Muscle of leg (tissue), 11 donors: ENCODE measurements around the gene KDM5A. TPM values are rescaled to one million over a fixed set of nuclear protein-coding genes. Genes with fewer than 3 reads are reported as not detected.
"Not testable (repeated sequence)": the region's sequence is repeated elsewhere in the genome, so short reads cannot be mapped to it uniquely, and the experiment has no call there.

Source experiments
- DNase-seq: peaks from one replicate; pipeline ENCODE4 v3.0.0; 2013
- H3K27ac ChIP-seq: one replicate; pipeline ENCODE4 v1.5.1; 2013; ENCODE audit warnings: mild to moderate bottlenecking, low read length, control low read depth
- H3K27me3 ChIP-seq: one replicate; pipeline ENCODE4 v1.6.1; 2013; ENCODE audit warnings: low read length; ENCODE audit not compliant: control insufficient read depth, insufficient read depth
- H3K36me3 ChIP-seq: one replicate; pipeline ENCODE4 v1.6.1; 2013; ENCODE audit warnings: low read length; ENCODE audit not compliant: control insufficient read depth, insufficient read depth
- H3K4me1 ChIP-seq: one replicate; pipeline ENCODE4 v1.6.1; 2013; ENCODE audit warnings: low read length; ENCODE audit not compliant: control insufficient read depth, insufficient read depth
- H3K4me3 ChIP-seq: one replicate; pipeline ENCODE4 v1.5.1; 2013; ENCODE audit warnings: low read length, control low read depth
- H3K9me3 ChIP-seq: replicated peaks from 2 replicates; pipeline ENCODE4 v1.6.1; 2013; ENCODE audit warnings: low read depth, low read length; ENCODE audit not compliant: control insufficient read depth
- WGBS: methylation state at CpG from one replicate; pipeline ENCODE4 v1.1.5; 2013; ENCODE audit warnings: missing lambda C conversion rate; ENCODE audit not compliant: insufficient coverage; 5-methylcytosine and 5-hydroxymethylcytosine counted together
- polyA plus RNA-seq, 8 donors: library from polyadenylated mRNA; unstranded; fragments of 120-200 nt; gene quantifications; one replicate each; pipeline versions ENCODE4 v1.2.1 to v1.2.3, GENCODE V29; 2013; ENCODE audit warnings: inconsistent platforms in 1 of 8, low replicate concordance in 1 of 8; ENCODE audit not compliant: insufficient read length in 8 of 8, insufficient read depth in 1 of 8
- total RNA-seq: library from RNA; stranded (reverse); fragments of 120-200 nt; gene quantifications from one replicate; pipeline ENCODE4 v1.2.4, GENCODE V29; 2013

KDM5A gene
- total and polyA plus RNA-seq, 9 donors: 15.8 to 36.8 (median 22.9) TPM

GRCh38 chr12:235967-236366, 153.2 kb downstream of the KDM5A start:
- H3K4me1 ChIP-seq: peaks cover 31% of the 10 kb centered on the region
- H3K9me3 ChIP-seq: peaks cover 12% of the 10 kb centered on the region
- WGBS: 64% methylated on average over 2 of the region's 4 CpGs
- H3K4me3 ChIP-seq, DNase-seq, H3K27ac ChIP-seq, H3K27me3 ChIP-seq, H3K36me3 ChIP-seq: not testable (repeated sequence)

GRCh38 chr12:234891-235415, 154.2 kb downstream of the KDM5A start:
- H3K36me3 ChIP-seq: no peaks in the 10 kb centered on the region
- H3K4me1 ChIP-seq: peaks cover 34% of the 10 kb centered on the region
- DNase-seq: no peak
- no peak overlapping the region for H3K4me3 ChIP-seq
- no peaks in the 10 kb centered on the region for H3K27me3 ChIP-seq
- H3K27ac ChIP-seq: no peak overlapping the region
- WGBS: 97% methylated on average over 8 of the region's 10 CpGs
- peaks cover 12% of the 10 kb centered on the region for H3K9me3 ChIP-seq

GRCh38 chr12:234019-234418, 155.1 kb downstream of the KDM5A start:
- peaks cover 34% of the 10 kb centered on the region for H3K4me1 ChIP-seq
- H3K27ac ChIP-seq: peak overlapping the region; percentile 85
- no peaks in the 10 kb centered on the region for H3K36me3 ChIP-seq
- WGBS: 83% methylated on average over 2 of the region's 7 CpGs
- DNase-seq: no peak
- no peaks in the 10 kb centered on the region for H3K27me3 ChIP-seq
- no peak overlapping the region for H3K4me3 ChIP-seq
- peaks cover 12% of the 10 kb centered on the region for H3K9me3 ChIP-seq

DNA sequence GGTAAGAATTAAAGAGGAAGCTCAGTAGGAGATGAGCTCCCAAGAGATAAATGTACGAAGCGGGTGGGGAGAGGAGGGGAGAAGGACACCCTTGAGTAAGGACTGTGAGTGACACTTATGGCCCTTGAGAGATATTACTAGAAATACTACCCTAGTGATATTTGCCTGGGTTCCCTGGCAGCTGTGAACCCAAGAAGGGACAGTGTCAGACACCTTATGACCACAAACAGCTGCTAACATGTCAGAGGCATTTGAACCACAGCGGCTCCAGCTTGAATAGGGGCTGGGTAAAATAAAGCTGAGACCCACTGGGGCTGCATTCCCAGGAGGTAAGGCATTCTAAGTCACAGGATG, 155.5 kb downstream of the KDM5A start:
- H3K27me3 ChIP-seq: no peaks in the 10 kb centered on the region
- H3K36me3 ChIP-seq: no peaks in the 10 kb centered on the region
- peak; percentile 48 for DNase-seq
- H3K4me1 ChIP-seq: peaks cover 35% of the 10 kb centered on the region
- H3K9me3 ChIP-seq: peaks cover 12% of the 10 kb centered on the region
- WGBS: no CpG with 5 or more reads among the region's 3 CpGs
- no peak overlapping the region for H3K4me3 ChIP-seq
- peak overlapping the region; percentile 85 for H3K27ac ChIP-seq

GRCh38 chr12:232731-233614, 156.1 kb downstream of the KDM5A start:
- Histone ChIP-seq H3K4me1 (peaks cover 36% of the 10 kb centered on the region), H3K27me3 (no peaks in the 10 kb centered on the region), H3K4me3 (no peak overlapping the region), H3K27ac (peak overlapping the region; percentile 85), H3K9me3 (peaks cover 12% of the 10 kb centered on the region), H3K36me3 (no peaks in the 10 kb centered on the region)
- DNase-seq: peak; percentile 68
- 32% methylated on average over 16 of the region's 19 CpGs for WGBS

GRCh38 chr12:230925-231671, 158.0 kb downstream of the KDM5A start:
- Histone ChIP-seq H3K36me3 (no peaks in the 10 kb centered on the region), H3K9me3 (peaks cover 4% of the 10 kb centered on the region), H3K4me3 (no peak overlapping the region), H3K27me3 (peaks cover 3% of the 10 kb centered on the region), H3K27ac (no peak overlapping the region), H3K4me1 (peaks cover 36% of the 10 kb centered on the region)
- no peak for DNase-seq
- WGBS: 51% methylated on average over 9 of the region's 14 CpGs

Other genes with a start within 250 kb of the KDM5A start
- gene SLC6A12, start 175.2 kb downstream of the KDM5A start, total RNA-seq: 0.40 TPM
- 1 to 10 TPM in 3 of 8 donors, under 1 TPM in 5; 0.25 to 1.6 (median 0.41) TPM for gene SLC6A12, start 175.2 kb downstream of the KDM5A start, polyA plus RNA-seq
- 2.4 TPM for gene SLC6A13, start 126.5 kb downstream of the KDM5A start, total RNA-seq
- 1 to 10 TPM in 7 of 8 donors, under 1 TPM in 1; 0.77 to 7.5 (median 3.3) TPM for gene SLC6A13, start 126.5 kb downstream of the KDM5A start, polyA plus RNA-seq
- 7.4 TPM for gene CCDC77, start 12.3 kb upstream of the KDM5A start, total RNA-seq
- 10 to 100 TPM in 3 of 8 donors, 1 to 10 TPM in 5; 7.4 to 11.0 (median 9.5) TPM for gene CCDC77, start 12.3 kb upstream of the KDM5A start, polyA plus RNA-seq
- 6.0 TPM for gene B4GALNT3, start 70.6 kb upstream of the KDM5A start, total RNA-seq
- gene B4GALNT3, start 70.6 kb upstream of the KDM5A start, polyA plus RNA-seq: 10 to 100 TPM in 3 of 8 donors, 1 to 10 TPM in 5; 8.4 to 12.4 (median 9.4) TPM